ENCODE results near the gene NOL7.

The NOL7 gene

DNA sequence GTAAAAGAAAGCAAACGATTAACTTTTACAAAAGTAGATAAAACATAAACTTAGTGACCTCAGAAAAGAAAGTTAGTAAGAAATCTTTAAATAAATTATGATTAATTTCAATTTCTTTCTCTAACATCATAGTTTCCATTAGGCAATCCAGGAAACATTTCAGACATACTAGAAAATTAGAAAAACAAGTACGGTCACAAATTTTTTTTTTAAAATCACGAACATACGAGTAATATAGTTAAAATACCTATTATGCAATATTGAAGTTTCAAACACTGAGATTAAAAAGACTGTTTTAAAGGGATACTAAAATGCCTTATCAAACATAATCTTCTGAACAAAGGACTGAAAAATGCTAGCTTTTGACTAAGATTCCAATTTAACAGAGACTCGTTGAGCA lies 26.2 kb downstream of the NOL7 start:
- TF ChIP-seq TAF1 (IDR thresholded peaks at IDR 0.05; ENCODE audit: borderline replicate concordance, insufficient read depth, low read length) (no peak), SIN3A (IDR thresholded peaks at IDR 0.05; ENCODE audit: borderline replicate concordance, insufficient read depth, low read length) (no peak), POLR2AphosphoS5 (IDR thresholded peaks at IDR 0.05; ENCODE audit: low read depth, low read length) (no peak), FOXP2 (optimal IDR thresholded peaks at IDR 0.05; ENCODE audit: borderline replicate concordance, extremely low read depth, extremely low read length, insufficient read depth) (no peak)
- TF ChIP-seq, protein P1, sequence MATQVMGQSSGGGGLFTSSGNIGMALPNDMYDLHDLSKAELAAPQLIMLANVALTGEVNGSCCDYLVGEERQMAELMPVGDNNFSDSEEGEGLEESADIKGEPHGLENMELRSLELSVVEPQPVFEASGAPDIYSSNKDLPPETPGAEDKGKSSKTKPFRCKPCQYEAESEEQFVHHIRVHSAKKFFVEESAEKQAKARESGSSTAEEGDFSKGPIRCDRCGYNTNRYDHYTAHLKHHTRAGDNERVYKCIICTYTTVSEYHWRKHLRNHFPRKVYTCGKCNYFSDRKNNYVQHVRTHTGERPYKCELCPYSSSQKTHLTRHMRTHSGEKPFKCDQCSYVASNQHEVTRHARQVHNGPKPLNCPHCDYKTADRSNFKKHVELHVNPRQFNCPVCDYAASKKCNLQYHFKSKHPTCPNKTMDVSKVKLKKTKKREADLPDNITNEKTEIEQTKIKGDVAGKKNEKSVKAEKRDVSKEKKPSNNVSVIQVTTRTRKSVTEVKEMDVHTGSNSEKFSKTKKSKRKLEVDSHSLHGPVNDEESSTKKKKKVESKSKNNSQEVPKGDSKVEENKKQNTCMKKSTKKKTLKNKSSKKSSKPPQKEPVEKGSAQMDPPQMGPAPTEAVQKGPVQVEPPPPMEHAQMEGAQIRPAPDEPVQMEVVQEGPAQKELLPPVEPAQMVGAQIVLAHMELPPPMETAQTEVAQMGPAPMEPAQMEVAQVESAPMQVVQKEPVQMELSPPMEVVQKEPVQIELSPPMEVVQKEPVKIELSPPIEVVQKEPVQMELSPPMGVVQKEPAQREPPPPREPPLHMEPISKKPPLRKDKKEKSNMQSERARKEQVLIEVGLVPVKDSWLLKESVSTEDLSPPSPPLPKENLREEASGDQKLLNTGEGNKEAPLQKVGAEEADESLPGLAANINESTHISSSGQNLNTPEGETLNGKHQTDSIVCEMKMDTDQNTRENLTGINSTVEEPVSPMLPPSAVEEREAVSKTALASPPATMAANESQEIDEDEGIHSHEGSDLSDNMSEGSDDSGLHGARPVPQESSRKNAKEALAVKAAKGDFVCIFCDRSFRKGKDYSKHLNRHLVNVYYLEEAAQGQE (IDR thresholded peaks at IDR 0.05; ENCODE audit: insufficient read depth in 1 of 2, low read depth in 2 of 2, low read length in 2 of 2), result no peak

DNA sequence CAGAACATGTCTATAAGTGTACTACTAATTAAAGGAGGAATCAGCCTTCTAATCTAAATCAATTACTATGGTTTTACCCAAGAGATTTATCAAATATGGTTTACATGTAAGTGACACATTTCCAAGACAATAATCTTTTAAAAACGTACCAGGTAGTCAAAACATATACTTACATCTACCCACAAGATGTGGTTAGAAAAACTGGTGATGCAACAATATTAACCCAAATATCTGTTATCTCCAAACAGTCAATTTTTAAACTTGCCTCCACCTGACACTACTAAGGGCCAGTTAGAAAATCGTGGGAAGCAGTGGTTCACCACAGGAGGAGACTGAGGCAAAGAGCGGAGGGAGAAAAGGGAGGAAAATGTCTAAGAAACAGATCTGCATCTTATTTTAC lies 28.0 kb downstream of the NOL7 start:
- TF ChIP-seq, protein P1 (IDR thresholded peaks at IDR 0.05; ENCODE audit: insufficient read depth in 1 of 2, low read depth in 2 of 2, low read length in 2 of 2), result no peak
- TF ChIP-seq POLR2AphosphoS5 (IDR thresholded peaks at IDR 0.05; ENCODE audit: low read depth, low read length) (no peak), TAF1 (IDR thresholded peaks at IDR 0.05; ENCODE audit: borderline replicate concordance, insufficient read depth, low read length) (no peak), FOXP2 (optimal IDR thresholded peaks at IDR 0.05; ENCODE audit: borderline replicate concordance, extremely low read depth, extremely low read length, insufficient read depth) (no peak), SIN3A (IDR thresholded peaks at IDR 0.05; ENCODE audit: borderline replicate concordance, insufficient read depth, low read length) (no peak)

DNA sequence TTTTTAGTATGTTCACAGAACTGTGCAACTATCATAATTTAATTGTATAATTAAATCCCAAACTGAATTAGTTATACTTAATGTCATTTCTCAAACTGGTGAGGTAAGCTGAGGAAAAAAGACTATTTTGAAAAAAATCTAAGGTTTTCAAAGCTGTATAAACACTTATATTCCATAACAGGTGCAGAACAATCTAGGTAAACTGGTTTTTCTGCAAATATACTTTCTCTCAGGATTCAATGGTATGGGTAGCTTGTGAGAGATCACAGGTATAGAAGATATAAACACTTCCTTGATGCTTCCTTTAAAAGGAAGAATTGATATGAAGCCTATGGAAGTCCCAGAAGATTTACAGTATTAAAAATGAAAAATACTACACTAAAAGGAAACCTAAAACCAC lies 33.7 kb downstream of the NOL7 start:
- TF ChIP-seq TAF1 (IDR thresholded peaks at IDR 0.05; ENCODE audit: borderline replicate concordance, insufficient read depth, low read length), result no peak
- TF ChIP-seq, protein P1 (IDR thresholded peaks at IDR 0.05; ENCODE audit: insufficient read depth in 1 of 2, low read depth in 2 of 2, low read length in 2 of 2), result no peak
- TF ChIP-seq FOXP2 (optimal IDR thresholded peaks at IDR 0.05; ENCODE audit: borderline replicate concordance, extremely low read depth, extremely low read length, insufficient read depth), result no peak
- no peak for TF ChIP-seq SIN3A (IDR thresholded peaks at IDR 0.05; ENCODE audit: borderline replicate concordance, insufficient read depth, low read length)
- no peak for TF ChIP-seq POLR2AphosphoS5 (IDR thresholded peaks at IDR 0.05; ENCODE audit: low read depth, low read length)

DNA sequence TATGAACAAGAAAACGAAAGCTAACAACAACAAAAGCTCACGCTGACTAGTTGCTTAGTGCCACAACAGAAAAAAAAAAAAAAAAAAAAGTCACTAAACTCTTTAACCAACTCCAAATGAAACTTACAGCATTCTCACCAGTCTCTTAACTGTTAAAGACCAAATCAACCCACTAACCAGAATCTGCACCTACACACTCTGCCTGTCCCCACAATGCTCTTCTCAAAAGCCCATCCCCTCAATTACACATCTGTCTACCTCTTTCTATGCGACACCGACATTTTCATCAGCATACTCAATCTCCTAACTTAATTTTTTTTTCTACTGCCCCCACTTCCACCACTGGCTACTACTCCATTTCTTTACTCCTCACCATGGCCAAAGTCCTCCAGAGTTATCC lies 34.3 kb downstream of the NOL7 start:
- TF ChIP-seq POLR2AphosphoS5 (IDR thresholded peaks at IDR 0.05; ENCODE audit: low read depth, low read length), result no peak
- TF ChIP-seq TAF1 (IDR thresholded peaks at IDR 0.05; ENCODE audit: borderline replicate concordance, insufficient read depth, low read length), result no peak
- no peak for TF ChIP-seq FOXP2 (optimal IDR thresholded peaks at IDR 0.05; ENCODE audit: borderline replicate concordance, extremely low read depth, extremely low read length, insufficient read depth)
- TF ChIP-seq, protein P1 (IDR thresholded peaks at IDR 0.05; ENCODE audit: insufficient read depth in 1 of 2, low read depth in 2 of 2, low read length in 2 of 2), result no peak
- no peak for TF ChIP-seq SIN3A (IDR thresholded peaks at IDR 0.05; ENCODE audit: borderline replicate concordance, insufficient read depth, low read length)

DNA sequence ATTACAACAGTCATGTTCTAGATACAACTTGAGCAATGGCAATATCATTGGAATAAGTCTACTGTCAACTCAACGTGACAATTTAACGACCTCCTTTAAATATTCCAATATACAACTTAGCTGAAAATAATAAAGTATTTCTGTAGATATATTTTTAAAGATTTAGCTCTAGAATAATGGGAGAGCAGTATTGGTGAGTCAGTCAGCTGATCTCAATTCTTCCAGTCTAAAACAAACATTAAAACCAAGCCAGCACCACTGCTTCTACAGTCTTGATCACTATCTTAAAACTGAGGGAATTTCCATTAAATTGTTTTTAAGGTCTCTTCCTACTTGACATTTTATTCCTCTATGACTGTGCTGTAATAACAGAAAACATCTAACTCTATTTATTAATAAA lies 38.2 kb downstream of the NOL7 start:
- TF ChIP-seq TAF1 (IDR thresholded peaks at IDR 0.05; ENCODE audit: borderline replicate concordance, insufficient read depth, low read length) (no peak), FOXP2 (optimal IDR thresholded peaks at IDR 0.05; ENCODE audit: borderline replicate concordance, extremely low read depth, extremely low read length, insufficient read depth) (no peak), SIN3A (IDR thresholded peaks at IDR 0.05; ENCODE audit: borderline replicate concordance, insufficient read depth, low read length) (no peak), POLR2AphosphoS5 (IDR thresholded peaks at IDR 0.05; ENCODE audit: low read depth, low read length) (no peak)
- TF ChIP-seq, protein P1 (IDR thresholded peaks at IDR 0.05; ENCODE audit: insufficient read depth in 1 of 2, low read depth in 2 of 2, low read length in 2 of 2), result no peak

Data from PFSK-1 (cell line).